Panc1 (cell line): Measurements from ENCODE around the gene SOX8. TPM values are rescaled to one million over a fixed set of nuclear protein-coding genes. Genes with fewer than 3 reads are reported as not detected.

Experiments
- ATAC-seq: fragments of 200-7000 bp; cut with Tn5 transposase; 2 replicates; pipeline ENCODE4 v1.9.1; 2020; ENCODE audit warnings: mild to moderate bottlenecking, moderate library complexity
- BruUV-seq: library from RNA; stranded (reverse); fragments of 400-500 nt; replicated peaks from 2 replicates; lab custom pipeline; 2021; lab: Mats Ljungman, UMichigan
- CTCF ChIA-PET: fragments of 300-600 bp; sonication (Branson Sonifier 250); formaldehyde crosslinking; loops from one replicate; lab custom pipeline; 2022; ENCODE audit warnings: antibody characterized with exemption; lab: Charles Lee
- POLR2A ChIA-PET: fragments of 300-600 bp; sonication (Branson Sonifier 250); formaldehyde crosslinking; loops from one replicate; lab custom pipeline; 2022; ENCODE audit warnings: antibody characterized with exemption; lab: Charles Lee
- DNase-seq: peaks from one replicate; pipeline ENCODE4 v3.0.0-alpha.2; 2010; ENCODE audit warnings: low read depth, low spot score
- H3K27ac ChIP-seq: 2 replicates; pipeline ENCODE4 v1.5.1; 2011; ENCODE audit warnings: mild to moderate bottlenecking, low read length, inconsistent platforms
- H3K27me3 ChIP-seq: fragments of 200-500 bp; sonication (Bioruptor generic); 2 replicates; pipeline ENCODE4 v1.6.0; 2014; ENCODE audit warnings: low read length, inconsistent platforms; ENCODE audit not compliant: control insufficient read depth, insufficient read depth
- H3K36me3 ChIP-seq: fragments of 200-500 bp; sonication (Bioruptor generic); 2 replicates; pipeline ENCODE4 v1.5.1; 2014; ENCODE audit warnings: inconsistent platforms, mild to moderate bottlenecking, low read length, moderate library complexity; ENCODE audit not compliant: control insufficient read depth, insufficient read depth
- H3K4me1 ChIP-seq: 2 replicates; pipeline ENCODE4 v1.5.1; 2011; ENCODE audit warnings: inconsistent platforms, mild to moderate bottlenecking, low read length, moderate library complexity; ENCODE audit not compliant: control insufficient read depth, insufficient read depth
- H3K4me3 ChIP-seq, 2 experiments: 2 replicates each; pipeline ENCODE4 v1.5.1; 2011 to 2012; ENCODE audit warnings: low read depth in 2 of 2, low read length in 2 of 2, mild to moderate bottlenecking in 2 of 2, inconsistent platforms in 1 of 2, moderate library complexity in 1 of 2
- H3K9me3 ChIP-seq: fragments of 200-500 bp; sonication (Bioruptor generic); 2 replicates; pipeline ENCODE4 v1.5.1; 2014; ENCODE audit warnings: low read depth, mild to moderate bottlenecking, inconsistent platforms, low read length, moderate library complexity; ENCODE audit not compliant: control insufficient read depth, insufficient read depth
- CTCF ChIP-seq: fragments of 450-650 bp; IDR thresholded peaks from 2 replicates; pipeline ENCODE4 v1.5.1; 2017; ENCODE audit warnings: mild to moderate bottlenecking
- POLR2AphosphoS5 ChIP-seq: IDR thresholded peaks from 2 replicates; pipeline ENCODE4 v1.6.1; 2012; ENCODE audit warnings: mild to moderate bottlenecking, low read depth, low read length, moderate library complexity
- REST ChIP-seq, 2 experiments: IDR thresholded peaks; 2 replicates each; pipeline ENCODE4 v1.6.1; 2011 to 2012; ENCODE audit warnings: low read depth in 2 of 2, control low read depth in 1 of 2, low read length in 1 of 2, mild to moderate bottlenecking in 1 of 2, moderate library complexity in 1 of 2; ENCODE audit not compliant: insufficient read depth in 1 of 2
- SIN3A ChIP-seq: IDR thresholded peaks from 2 replicates; pipeline ENCODE4 v1.6.1; 2012; ENCODE audit warnings: low read depth, mild to moderate bottlenecking, low read length, moderate library complexity, borderline replicate concordance; ENCODE audit not compliant: insufficient read depth
- TCF7L2 ChIP-seq: IDR thresholded peaks from 2 replicates; pipeline ENCODE4 v1.6.1; 2011; ENCODE audit warnings: mild to moderate bottlenecking, low read depth, low read length, inconsistent platforms
- in situ Hi-C: cut with HindIII; loops from 2 replicates; pipeline ENCODE4 v1.10.0; 2016; ENCODE audit warnings: low sequenced_read_pairs, low pct_unique_long_range_greater_than_20kb
- intact Hi-C: fragments of 100-400 bp; cut with micrococcal nuclease; formaldehyde crosslinking; loops from one replicate; pipeline ENCODE4 v1.10.0; 2022; ENCODE audit not compliant: unreplicated experiment
- total RNA-seq: library from RNA; stranded (reverse); gene quantifications from one replicate; pipeline ENCODE4 v1.2.1, GENCODE V29; 2021; ENCODE audit not compliant: unreplicated experiment

SOX8 gene
- total RNA-seq, 1 experiment from 2014 or later: 1.8 TPM

- ChIA-PET CTCF (no interaction called here), POLR2A (no interaction called here)
- no TSS peak for BruUV-seq
- Histone ChIP-seq H3K4me1 (peaks cover 6% of the 10 kb centered on the region), H3K36me3 (no peaks in the 10 kb centered on the region), H3K9me3 (no peaks in the 10 kb centered on the region), H3K27me3 (no peaks in the 10 kb centered on the region), H3K27ac (no peak overlapping the region), H3K4me3 (no peak overlapping the region)
- in situ Hi-C loops (loop anchor here (5.0 kb wide), 1 partner anchor 41 kb away; no protein-coding TSS in a partner anchor), intact Hi-C loops (no loop called here)
- DNase-seq (no peak), ATAC-seq (no peak)
- no peak for TF ChIP-seq SIN3A
These were observed 3.7 kb upstream of the SOX8 start for GRCh38 chr16:977896-978295.

- CTCF ChIA-PET: no interaction called here
- Histone ChIP-seq H3K27me3 (no peaks in the 10 kb centered on the region), H3K36me3 (no peaks in the 10 kb centered on the region), H3K9me3 (no peaks in the 10 kb centered on the region), H3K4me3 (no peak overlapping the region), H3K27ac (no peak overlapping the region), H3K4me1 (peaks cover 6% of the 10 kb centered on the region)
- intact Hi-C loops (no loop called here), in situ Hi-C loops (loop anchor here (5.0 kb wide), 1 partner anchor 41 kb away; no protein-coding TSS in a partner anchor)
- no peak for TF ChIP-seq CTCF
- TF ChIP-seq POLR2AphosphoS5: no peak
- TF ChIP-seq SIN3A: no peak
- no peak for TF ChIP-seq REST (IDR thresholded peaks at IDR 0.05; ENCODE audit: insufficient read depth in 1 of 2, low read depth in 2 of 2, low read length in 1 of 2)
- TF ChIP-seq TCF7L2: no peak
- no peak for ATAC-seq
- no peak for DNase-seq
- no TSS peak for BruUV-seq
- POLR2A ChIA-PET: interaction anchor here (0.6 kb wide), 1 partner anchor 174 kb away, joined by 3 read pairs; no protein-coding TSS in a partner anchor
These were observed 3.2 kb upstream of the SOX8 start for GRCh38 chr16:978403-978802.

GRCh38 chr16:979147-979546 is 2.4 kb upstream of the SOX8 start:
- Histone ChIP-seq H3K27ac (no peak overlapping the region), H3K9me3 (no peaks in the 10 kb centered on the region), H3K36me3 (no peaks in the 10 kb centered on the region), H3K4me1 (peaks cover 6% of the 10 kb centered on the region), H3K4me3 (no peak overlapping the region), H3K27me3 (no peaks in the 10 kb centered on the region)
- POLR2A ChIA-PET: no interaction called here
- BruUV-seq: no TSS peak
- DNase-seq (no peak), ATAC-seq (no peak)
- CTCF ChIA-PET: no interaction called here
- in situ Hi-C loops (loop anchor here (5.0 kb wide), 1 partner anchor 42 kb away; no protein-coding TSS in a partner anchor), intact Hi-C loops (no loop called here)
- no peak for TF ChIP-seq SIN3A
- TF ChIP-seq REST (IDR thresholded peaks at IDR 0.05; ENCODE audit: insufficient read depth in 1 of 2, low read depth in 2 of 2, low read length in 1 of 2): no peak
- TF ChIP-seq POLR2AphosphoS5: no peak
- TF ChIP-seq CTCF: no peak
- TF ChIP-seq TCF7L2: no peak
